Lower leg skin (tissue), 3 donors: ENCODE results near the gene AP1S1.

Source experiments
- CTCF ChIP-seq, 3 donors: fragments of 450-650 bp; IDR thresholded peaks; one replicate each; pipeline ENCODE4 v1.5.1; 2016; ENCODE audit warnings: antibody characterized with exemption in 3 of 3, mild to moderate bottlenecking in 3 of 3, moderate library complexity in 2 of 3
- POLR2A ChIP-seq, 2 donors: fragments of 450-650 bp; IDR thresholded peaks; one replicate each; pipeline ENCODE4 v1.6.1; 2016 to 2017; ENCODE audit warnings: antibody characterized with exemption in 2 of 2, mild to moderate bottlenecking in 1 of 2, moderate library complexity in 1 of 2

GRCh38 chr7:101134399-101134980, 19.8 kb upstream of the AP1S1 start:
- no peak for TF ChIP-seq CTCF (IDR thresholded peaks at IDR 0.05)
- no peak for TF ChIP-seq POLR2A (IDR thresholded peaks at IDR 0.05)
